Karpas-422 (cell line): ENCODE measurements around the gene NOB1. TPM values are rescaled to one million over a fixed set of nuclear protein-coding genes. Genes with fewer than 3 reads are reported as not detected.

Source experiments
- DNase-seq: peaks from one replicate; pipeline ENCODE4 v3.0.0-alpha.2; 2015
- H2AFZ ChIP-seq: fragments of 200-600 bp; sonication (generic); 2 replicates; pipeline ENCODE4 v1.6.1; 2014; ENCODE audit warnings: antibody characterized with exemption, low read length, mixed read lengths
- H3K27ac ChIP-seq: fragments of 200-600 bp; sonication (generic); 2 replicates; pipeline ENCODE4 v1.5.1; 2014; ENCODE audit warnings: mild to moderate bottlenecking, low read length, moderate library complexity
- H3K27me3 ChIP-seq: fragments of 200-600 bp; sonication (generic); 2 replicates; pipeline ENCODE4 v1.6.1; 2014; ENCODE audit warnings: low read length, mixed read lengths
- H3K36me3 ChIP-seq: fragments of 200-600 bp; sonication (generic); 2 replicates; pipeline ENCODE4 v1.6.1; 2014; ENCODE audit warnings: low read length, mixed read lengths; ENCODE audit not compliant: insufficient read depth
- H3K4me1 ChIP-seq: fragments of 200-600 bp; sonication (generic); 2 replicates; pipeline ENCODE4 v1.6.1; 2014; ENCODE audit warnings: mild to moderate bottlenecking, low read length, mixed read lengths
- H3K4me2 ChIP-seq: fragments of 200-600 bp; sonication (generic); 2 replicates; pipeline ENCODE4 v1.6.1; 2014; ENCODE audit warnings: low read length, low read depth, mild to moderate bottlenecking; ENCODE audit not compliant: poor library complexity, severe bottlenecking
- H3K4me3 ChIP-seq: fragments of 200-600 bp; sonication (generic); 2 replicates; pipeline ENCODE4 v1.5.1; 2014; ENCODE audit warnings: mild to moderate bottlenecking, antibody characterized with exemption, low read length, mixed read lengths
- H3K79me2 ChIP-seq: fragments of 200-600 bp; sonication (generic); 2 replicates; pipeline ENCODE4 v1.6.1; 2014; ENCODE audit warnings: mild to moderate bottlenecking, low read length, mixed read lengths
- H3K9ac ChIP-seq: fragments of 200-600 bp; sonication (generic); 2 replicates; pipeline ENCODE4 v1.6.0; 2014; ENCODE audit warnings: low read length
- H3K9me2 ChIP-seq: fragments of 200-600 bp; sonication (generic), shearing (Covaris generic); replicated peaks from 2 replicates; pipeline ENCODE4 v1.6.0; 2014; ENCODE audit warnings: mild to moderate bottlenecking, low read length, moderate library complexity; ENCODE audit not compliant: insufficient read depth
- H3K9me3 ChIP-seq: fragments of 300-700, 200-600 bp; sonication (generic); 2 replicates; pipeline ENCODE4 v1.6.1; 2014; ENCODE audit warnings: low read length, mixed read lengths
- H4K20me1 ChIP-seq: fragments of 200-600 bp; sonication (generic); 2 replicates; pipeline ENCODE4 v1.6.1; 2014; ENCODE audit warnings: mild to moderate bottlenecking, antibody characterized with exemption, low read length, low read depth; ENCODE audit not compliant: insufficient read depth
- small RNA-seq: library from RNA; depleted of rRNA; stranded (forward); fragments of <200 nt; gene quantifications from one replicate; pipeline ENCODE3, GENCODE V24; 2014
- total RNA-seq: library from RNA; depleted of rRNA; stranded (reverse); fragments of >200 nt; shearing (Covaris generic); gene quantifications from 2 replicates; pipeline ENCODE4 v1.2.3, GENCODE V29; 2014; ENCODE audit warnings: low replicate concordance; rRNA removed

NOB1 gene
- total RNA-seq, 1 experiment from 2014 or later = 50.5 TPM

- no peak overlapping the region for H3K9ac ChIP-seq
- H3K4me1 ChIP-seq = no peaks in the 10 kb centered on the region
- no peak overlapping the region for H3K27ac ChIP-seq
- peaks cover 23% of the 10 kb centered on the region; the same call in 1 of the 2 replicates for H3K36me3 ChIP-seq
- H3K9me3 ChIP-seq = no peaks in the 10 kb centered on the region
- no peaks in the 10 kb centered on the region for H3K27me3 ChIP-seq
- H2AFZ ChIP-seq = no peak overlapping the region
- no peaks in the 10 kb centered on the region for H3K9me2 ChIP-seq
- H4K20me1 ChIP-seq = no peaks in the 10 kb centered on the region
- H3K4me3 ChIP-seq = no peak overlapping the region
- no peak overlapping the region for H3K4me2 ChIP-seq
- no peak for DNase-seq
- peaks cover 21% of the 10 kb centered on the region for H3K79me2 ChIP-seq
Observed at GRCh38 chr16:69699915-69700314, 54.8 kb downstream of the NOB1 start.

DNA sequence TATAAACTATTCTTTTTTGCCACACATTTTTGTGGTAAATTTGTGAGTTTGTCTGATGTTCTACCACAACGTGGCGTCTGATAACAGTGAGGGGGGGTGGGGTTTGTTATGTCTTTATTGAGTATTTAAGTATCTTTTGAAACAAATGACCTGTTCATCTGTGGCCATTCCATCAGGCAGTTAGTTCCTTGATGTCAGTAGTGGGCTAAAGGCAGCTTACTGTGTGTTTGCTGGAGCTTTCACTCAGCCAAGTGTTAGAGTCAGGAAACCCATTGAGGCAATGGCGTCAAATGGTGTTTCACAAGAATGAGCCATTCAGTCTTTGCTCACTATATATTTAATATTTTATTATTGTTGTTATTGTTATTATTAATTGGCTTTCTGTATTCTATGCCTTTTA is 56.3 kb downstream of the NOB1 start:
- H4K20me1 ChIP-seq = no peaks in the 10 kb centered on the region

GRCh38 chr16:69693916-69694315 is 60.8 kb downstream of the NOB1 start:
- Histone ChIP-seq H2AFZ (no peak overlapping the region), H3K79me2 (peaks cover 3% of the 10 kb centered on the region; the same call in 1 of the 2 replicates), H3K4me3 (no peak overlapping the region), H4K20me1 (no peaks in the 10 kb centered on the region), H3K9me2 (no peaks in the 10 kb centered on the region), H3K9me3 (no peaks in the 10 kb centered on the region), H3K4me2 (no peak overlapping the region), H3K27me3 (no peaks in the 10 kb centered on the region), H3K36me3 (peaks cover 56% of the 10 kb centered on the region; the same call in 1 of the 2 replicates), H3K4me1 (no peaks in the 10 kb centered on the region), H3K9ac (no peak overlapping the region), H3K27ac (no peak overlapping the region)
- DNase-seq = no peak

More for the DNA sequence above, 56.3 kb downstream of the NOB1 start:
- no peak overlapping the region for H3K9ac ChIP-seq
- no peak overlapping the region for H3K27ac ChIP-seq
- no peak overlapping the region for H3K4me2 ChIP-seq
- H3K79me2 ChIP-seq = peaks cover 18% of the 10 kb centered on the region
- H2AFZ ChIP-seq = no peak overlapping the region
- H3K4me1 ChIP-seq = no peaks in the 10 kb centered on the region
- H3K36me3 ChIP-seq = peaks cover 31% of the 10 kb centered on the region; the same call in 1 of the 2 replicates
- H3K27me3 ChIP-seq = no peaks in the 10 kb centered on the region
- no peak for DNase-seq
- no peaks in the 10 kb centered on the region for H3K9me2 ChIP-seq
- no peaks in the 10 kb centered on the region for H3K9me3 ChIP-seq
- no peak overlapping the region for H3K4me3 ChIP-seq

GRCh38 chr16:69691980-69692911 is 62.5 kb downstream of the NOB1 start:
- no peak overlapping the region for H2AFZ ChIP-seq
- H3K9ac ChIP-seq = no peak overlapping the region
- H3K9me2 ChIP-seq = no peaks in the 10 kb centered on the region
- no peak overlapping the region for H3K27ac ChIP-seq
- H3K36me3 ChIP-seq = peaks cover 54% of the 10 kb centered on the region; the same call in 1 of the 2 replicates
- H4K20me1 ChIP-seq = no peaks in the 10 kb centered on the region
- no peaks in the 10 kb centered on the region for H3K4me1 ChIP-seq
- no peaks in the 10 kb centered on the region for H3K79me2 ChIP-seq
- DNase-seq = no peak
- no peak overlapping the region for H3K4me2 ChIP-seq
- no peaks in the 10 kb centered on the region for H3K27me3 ChIP-seq
- H3K4me3 ChIP-seq = no peak overlapping the region
- no peaks in the 10 kb centered on the region for H3K9me3 ChIP-seq

Small RNAs within 50 kb of the gene (small RNA-seq; reads per million reads assigned to genes)
- not detected for gene RF00091

Other genes with a start within 250 kb of the NOB1 start
- 10.1 and 41.6 TPM in 2 replicates for gene NFAT5, start 189.0 kb downstream of the NOB1 start, total RNA-seq
- gene NQO1, start 28.4 kb downstream of the NOB1 start, total RNA-seq = 16.2 and 19.0 TPM in 2 replicates
- 30.7 and 42.0 TPM in 2 replicates for gene WWP2, start 7.4 kb upstream of the NOB1 start, total RNA-seq
- gene CLEC18A, start 196.4 kb upstream of the NOB1 start, total RNA-seq = 3.4 and 4.9 TPM in 2 replicates